Posterior vena cava (tissue), 2 donors: ENCODE data around the gene CCDC12. TPM values are rescaled to one million over a fixed set of nuclear protein-coding genes. Genes with fewer than 3 reads are reported as not detected.

Experiments
- DNase-seq: peaks from one replicate; pipeline ENCODE4 v3.0.0-alpha.2; 2020; ENCODE audit warnings: low spot score
- intact Hi-C, 2 donors: fragments of 100-400 bp; cut with DNase I; formaldehyde crosslinking; loops; one replicate each; pipeline versions ENCODE4 v1.14.1 to v1.14.2; 2022 to 2023
- total RNA-seq, 2 donors: library from RNA; stranded (reverse); fragmentation: NEBNext Ultra II Directional; extraction: Animal tissue kit (Norgen Biotek cat#: 25700); gene quantifications; one replicate each; pipeline ENCODE4 v1.2.1, GENCODE V29; 2021
- donor health status: DM: yes; HTN: yes; CAD: no.
- donor health status: DM: yes; HTN: yes; CAD: no.

CCDC12 gene
- total RNA-seq, 2 donors from 2014 or later: 21.5 to 26.0 TPM

GRCh38 chr3:46948830-46949671 is 27.5 kb downstream of the CCDC12 start:
- DNase-seq: peak; percentile 82
- intact Hi-C loops: no loop called here

- intact Hi-C loops: no loop called here
- DNase-seq: peak; percentile 80
These were observed 28.4 kb downstream of the CCDC12 start for GRCh38 chr3:46947981-46948791.

- intact Hi-C loops: no loop called here
- DNase-seq: no peak
These were observed 29.0 kb downstream of the CCDC12 start for GRCh38 chr3:46947546-46947901.

- DNase-seq: peak; percentile 77
- intact Hi-C loops: no loop called here
These were observed 29.5 kb downstream of the CCDC12 start for GRCh38 chr3:46946856-46947545.

GRCh38 chr3:46946416-46946815 is 30.1 kb downstream of the CCDC12 start:
- intact Hi-C loops: no loop called here
- peak; percentile 60 for DNase-seq

- intact Hi-C loops: no loop called here
These were observed 32.4 kb downstream of the CCDC12 start for GRCh38 chr3:46944191-46944590.

GRCh38 chr3:46943237-46944187 is 33.0 kb downstream of the CCDC12 start:
- intact Hi-C loops: no loop called here
- DNase-seq: peak; percentile 56

More at GRCh38 chr3:46944191-46944590, 32.4 kb downstream of the CCDC12 start:
- peak; percentile 66 for DNase-seq

- DNase-seq: peak; percentile 34
- intact Hi-C loops: no loop called here
These were observed 33.9 kb downstream of the CCDC12 start for GRCh38 chr3:46942481-46943236.

GRCh38 chr3:46942076-46942475 is 34.5 kb downstream of the CCDC12 start:
- intact Hi-C loops: no loop called here
- DNase-seq: peak; percentile 70

GRCh38 chr3:46939578-46940445 is 36.7 kb downstream of the CCDC12 start:
- intact Hi-C loops: no loop called here
- peak; percentile 22 for DNase-seq

GRCh38 chr3:46938118-46938517 is 38.4 kb downstream of the CCDC12 start:
- intact Hi-C loops: no loop called here
- DNase-seq: no peak

- intact Hi-C loops: no loop called here
- DNase-seq: peak; percentile 54
These were observed 39.8 kb downstream of the CCDC12 start for GRCh38 chr3:46936733-46937250.

- peak; percentile 34 for DNase-seq
- intact Hi-C loops: no loop called here
These were observed 40.5 kb downstream of the CCDC12 start for GRCh38 chr3:46935989-46936558.

- peak; percentile 94 for DNase-seq
- intact Hi-C loops: no loop called here
These were observed 41.2 kb downstream of the CCDC12 start for GRCh38 chr3:46935168-46935858.

GRCh38 chr3:46934498-46935167 is 41.9 kb downstream of the CCDC12 start:
- intact Hi-C loops: no loop called here
- DNase-seq: peak; percentile 80
